ENCODE results near the gene OR4M1.
"Not testable (repeated sequence)": the region's sequence is repeated elsewhere in the genome, so short reads cannot be mapped to it uniquely, and the experiment has no call there.

The OR4M1 gene

DNA sequence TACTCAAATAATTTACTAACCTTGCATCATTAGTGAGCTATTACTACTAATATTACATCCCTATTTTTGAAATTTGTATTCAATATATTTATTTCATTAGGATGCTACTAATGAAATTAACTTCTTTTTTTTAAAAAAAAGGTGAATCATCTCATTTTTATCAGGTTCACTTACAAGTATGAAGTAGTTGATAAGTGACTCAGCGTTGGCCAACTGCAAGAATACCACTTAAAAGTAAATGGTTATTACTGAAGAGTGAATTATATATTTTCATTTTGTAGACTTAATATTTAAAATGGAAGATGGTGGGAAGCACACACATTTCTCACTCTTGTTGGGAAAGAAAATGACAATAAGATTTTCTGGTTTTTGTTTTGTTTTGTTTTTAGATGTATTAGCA, 49.9 kb downstream of the OR4M1 start:
- no peak for DNase-seq (ENCODE audit: low read depth)

DNA sequence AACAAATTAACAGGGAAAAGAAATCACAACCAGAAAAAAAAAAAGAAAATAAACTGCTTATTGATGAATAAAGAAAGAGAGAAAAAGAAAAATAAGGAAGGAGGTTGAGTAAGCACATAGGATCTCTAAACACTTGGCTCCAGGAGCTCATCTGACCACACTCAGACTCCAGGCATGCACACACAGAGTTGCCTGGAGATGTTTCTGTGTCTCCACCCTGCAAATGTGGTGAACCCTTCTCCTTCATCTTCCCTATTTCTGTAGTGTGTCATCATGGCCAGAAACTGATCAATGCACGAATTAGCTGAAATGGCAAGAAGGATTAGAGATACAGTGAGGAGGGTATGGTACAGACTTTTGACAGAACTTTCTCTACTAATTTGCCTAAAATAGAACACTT, 50.5 kb downstream of the OR4M1 start:
- no peak for DNase-seq (ENCODE audit: low read depth)

DNA sequence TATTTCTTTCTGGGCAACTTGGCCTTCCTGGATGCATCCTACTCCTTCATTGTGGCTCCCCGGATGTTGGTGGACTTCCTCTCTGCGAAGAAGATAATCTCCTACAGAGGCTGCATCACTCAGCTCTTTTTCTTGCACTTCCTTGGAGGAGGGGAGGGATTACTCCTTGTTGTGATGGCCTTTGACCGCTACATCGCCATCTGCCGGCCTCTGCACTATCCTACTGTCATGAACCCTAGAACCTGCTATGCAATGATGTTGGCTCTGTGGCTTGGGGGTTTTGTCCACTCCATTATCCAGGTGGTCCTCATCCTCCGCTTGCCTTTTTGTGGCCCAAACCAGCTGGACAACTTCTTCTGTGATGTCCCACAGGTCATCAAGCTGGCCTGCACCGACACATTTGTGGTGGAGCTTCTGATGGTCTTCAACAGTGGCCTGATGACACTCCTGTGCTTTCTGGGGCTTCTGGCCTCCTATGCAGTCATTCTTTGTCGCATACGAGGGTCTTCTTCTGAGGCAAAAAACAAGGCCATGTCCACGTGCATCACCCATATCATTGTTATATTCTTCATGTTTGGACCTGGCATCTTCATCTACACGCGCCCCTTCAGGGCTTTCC, 54.4 kb downstream of the OR4M1 start:
- not testable (repeated sequence) for DNase-seq (ENCODE audit: low read depth)

DNA sequence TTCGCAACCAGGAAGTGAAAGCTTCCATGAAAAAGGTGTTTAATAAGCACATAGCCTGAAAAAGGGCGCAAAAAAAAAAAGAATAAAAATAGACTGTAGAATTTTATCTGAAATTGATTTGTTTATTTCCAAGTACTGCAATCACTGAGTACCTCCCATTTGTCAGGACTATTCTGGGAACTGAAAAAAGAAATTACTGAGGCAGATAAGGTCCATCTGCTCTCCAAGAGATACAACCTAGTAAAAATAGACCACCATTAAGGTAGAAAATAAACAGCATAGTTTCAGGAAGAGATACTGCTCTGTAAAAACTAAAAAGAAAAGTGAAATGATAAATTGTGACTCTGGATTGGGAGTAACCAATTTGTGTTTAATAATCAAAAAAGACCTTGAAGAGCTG, 55.0 kb downstream of the OR4M1 start:
- no peak for DNase-seq (ENCODE audit: low read depth)

All from fibroblast of gingiva (primary cell).